SK-MEL-5 (cell line): ENCODE results near the gene NT5DC4. TPM values are rescaled to one million over a fixed set of nuclear protein-coding genes. Genes with fewer than 3 reads are reported as not detected.

Source experiments
- DNase-seq: peaks from one replicate; pipeline ENCODE4 v3.0.0-alpha.2; 2016; ENCODE audit warnings: low read depth, low spot score
- in situ Hi-C: cut with HindIII; loops from 2 replicates; pipeline ENCODE4 v1.10.0; 2016; ENCODE audit warnings: low sequenced_read_pairs, high pct_unique_total_duplicates, low pct_unique_long_range_greater_than_20kb
- total RNA-seq: library from RNA; depleted of rRNA; stranded (reverse); fragments of >200 nt; shearing (Covaris generic); gene quantifications from 2 replicates; pipeline ENCODE4 v1.2.3, GENCODE V29; 2014

NT5DC4 gene
- total RNA-seq, 1 experiment from 2014 or later = not detected

DNA sequence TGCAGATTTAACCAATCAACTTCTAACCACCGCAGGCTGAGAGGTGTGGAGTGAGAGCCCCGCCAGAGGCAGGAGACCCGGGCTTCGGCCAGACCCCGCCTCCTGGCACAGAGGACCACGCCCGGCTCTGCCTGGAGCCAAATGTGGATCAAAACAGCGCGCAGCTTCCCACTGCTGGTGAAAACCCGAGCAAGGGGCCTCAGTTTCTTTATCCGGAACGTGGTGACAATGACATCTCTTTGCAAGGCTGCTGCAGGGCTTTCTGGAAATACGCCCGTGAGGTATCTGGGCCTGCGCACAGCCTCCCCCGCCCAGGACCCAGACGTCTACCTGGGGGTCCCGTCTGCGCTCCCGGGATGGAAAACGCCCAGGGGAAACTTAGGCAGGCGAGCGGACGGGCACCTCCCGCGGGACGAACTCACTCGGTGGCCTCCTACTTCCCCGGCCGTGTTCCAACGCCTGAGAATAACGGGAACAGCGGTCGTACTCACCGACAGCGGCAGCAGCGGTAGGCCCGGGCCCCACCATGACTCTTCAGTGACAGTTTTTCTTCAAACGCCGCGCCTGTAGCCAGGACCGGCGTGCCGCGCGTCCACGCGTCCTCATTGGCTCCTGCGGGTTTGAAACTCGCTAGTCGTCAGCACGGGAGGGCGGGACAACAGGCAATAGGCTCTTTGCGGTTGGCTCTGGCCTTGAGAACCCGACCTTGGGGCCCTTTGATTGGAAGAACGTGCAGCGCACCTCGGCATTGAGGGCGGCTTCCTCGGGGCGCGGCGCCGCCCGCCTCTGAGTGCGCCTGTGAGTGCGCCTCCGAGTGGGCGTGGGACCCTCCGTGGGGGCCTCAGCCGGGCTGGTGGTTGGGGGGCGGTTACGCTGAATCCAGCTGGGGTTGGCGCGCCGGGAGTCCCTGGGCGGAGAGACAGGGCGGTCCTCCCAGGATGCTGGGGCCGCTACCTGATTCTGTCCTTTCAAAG, 43.5 kb downstream of the NT5DC4 start, which contains the start of gene CKAP2L:
Gene CKAP2L (minus strand): TSS at position 539 of the 974 bp plus-strand sequence. CDS start 11 bp downstream, at position 528.
- in situ Hi-C loops = loop anchor here (25.0 kb wide), 1 partner anchor 123 kb away; no protein-coding TSS in a partner anchor
- DNase-seq = peak; percentile 97

DNA sequence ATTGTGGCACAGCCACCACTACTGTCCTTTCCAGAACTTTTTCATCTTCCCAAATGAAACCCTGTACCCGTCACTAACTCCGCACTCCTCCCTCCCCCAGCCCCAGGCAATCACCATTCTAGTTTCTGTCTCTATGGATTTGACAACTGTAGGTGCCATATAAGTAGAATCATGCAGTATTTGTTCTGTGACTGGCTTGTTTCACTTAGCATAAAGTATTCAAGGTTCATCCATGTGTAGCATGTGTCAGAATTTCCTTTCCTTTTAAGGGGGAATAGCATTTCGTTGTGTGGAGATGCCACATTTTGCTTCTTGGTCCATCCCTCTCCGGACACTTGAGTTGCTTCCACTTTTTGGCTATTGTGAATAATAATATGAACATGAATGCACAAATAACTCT, 44.4 kb downstream of the NT5DC4 start:
- no peak for DNase-seq
- in situ Hi-C loops = loop anchor here (25.0 kb wide), 1 partner anchor 122 kb away; no protein-coding TSS in a partner anchor

DNA sequence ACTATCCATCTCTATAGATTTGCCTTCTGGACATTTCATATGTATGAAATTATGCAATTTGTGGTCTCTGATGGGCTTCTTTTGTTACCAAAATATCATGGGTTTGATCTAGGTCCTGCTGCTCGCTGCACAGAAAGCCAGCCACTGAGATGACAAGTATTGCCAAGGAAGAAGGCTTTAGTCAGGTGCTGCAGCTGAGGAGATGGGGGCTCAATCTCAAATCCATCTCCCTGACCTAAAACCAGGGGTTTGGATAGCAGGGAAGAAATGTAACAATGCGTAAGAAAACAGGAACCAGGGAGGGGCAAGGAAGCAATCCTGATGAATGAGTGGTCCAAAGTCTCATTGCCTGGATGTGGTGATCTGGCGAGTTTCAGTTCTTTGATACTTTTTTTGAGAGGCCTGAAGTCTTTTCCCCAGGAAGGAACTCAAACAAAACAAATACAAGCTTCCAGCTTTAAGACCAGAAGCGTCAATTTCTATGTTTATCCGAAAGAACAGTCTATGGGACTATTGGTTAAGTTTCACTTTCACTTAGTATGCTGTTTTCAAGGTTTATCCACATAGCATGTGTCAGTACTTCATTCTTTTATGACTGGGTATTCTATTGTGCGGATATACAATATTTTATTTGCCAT, 47.0 kb downstream of the NT5DC4 start:
- in situ Hi-C loops = loop anchor here (25.0 kb wide), 1 partner anchor 119 kb away; no protein-coding TSS in a partner anchor
- no peak for DNase-seq

DNA sequence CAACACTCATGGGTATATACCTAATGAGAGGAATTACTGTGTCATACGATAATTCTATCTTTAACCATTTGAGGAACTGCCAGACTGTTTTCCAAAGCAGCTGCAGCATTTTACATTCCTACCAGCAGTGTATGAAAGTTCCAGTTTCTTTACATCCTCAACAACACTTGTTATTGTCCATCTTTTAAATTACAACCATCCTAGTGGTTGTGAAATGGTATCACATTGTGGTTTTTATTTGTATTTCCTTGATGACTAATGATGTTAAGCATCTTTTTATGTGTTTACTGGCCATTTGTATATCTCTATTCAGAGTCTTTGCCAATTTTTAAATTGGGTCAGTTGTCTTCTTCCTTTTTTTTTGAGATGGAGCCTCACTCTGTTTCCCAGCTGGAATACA, 47.6 kb downstream of the NT5DC4 start:
- DNase-seq = peak; percentile 19
- in situ Hi-C loops = loop anchor here (25.0 kb wide), 1 partner anchor 119 kb away; no protein-coding TSS in a partner anchor

- in situ Hi-C loops = loop anchor here (25.0 kb wide), 1 partner anchor 115 kb away; no protein-coding TSS in a partner anchor
- DNase-seq = no peak
Measured at GRCh38 chr2:112772322-112772721, 51.5 kb downstream of the NT5DC4 start.

GRCh38 chr2:112772911-112773475, 52.2 kb downstream of the NT5DC4 start:
- in situ Hi-C loops = loop anchor here (25.0 kb wide), 1 partner anchor 114 kb away; no protein-coding TSS in a partner anchor
- no peak for DNase-seq

DNA sequence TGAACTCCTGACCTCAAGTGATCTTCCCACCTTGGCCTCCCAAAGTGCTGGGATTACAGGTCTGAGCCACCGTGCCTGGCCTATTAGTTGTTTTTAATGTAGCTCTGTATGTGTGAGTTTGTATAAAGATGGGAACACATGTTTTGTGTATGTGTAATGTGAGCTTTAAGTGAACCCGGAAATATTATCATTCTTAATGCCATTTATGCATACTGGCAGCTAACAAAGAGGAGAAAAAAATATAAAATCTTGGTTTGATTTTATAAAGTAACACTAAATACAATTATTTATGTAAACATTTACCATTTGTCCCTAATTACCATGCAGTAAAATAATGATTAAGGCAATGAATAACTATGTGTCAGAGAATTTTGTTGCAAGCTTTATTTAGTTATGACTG, 52.7 kb downstream of the NT5DC4 start:
- in situ Hi-C loops = loop anchor here (25.0 kb wide), 1 partner anchor 114 kb away; no protein-coding TSS in a partner anchor

DNA sequence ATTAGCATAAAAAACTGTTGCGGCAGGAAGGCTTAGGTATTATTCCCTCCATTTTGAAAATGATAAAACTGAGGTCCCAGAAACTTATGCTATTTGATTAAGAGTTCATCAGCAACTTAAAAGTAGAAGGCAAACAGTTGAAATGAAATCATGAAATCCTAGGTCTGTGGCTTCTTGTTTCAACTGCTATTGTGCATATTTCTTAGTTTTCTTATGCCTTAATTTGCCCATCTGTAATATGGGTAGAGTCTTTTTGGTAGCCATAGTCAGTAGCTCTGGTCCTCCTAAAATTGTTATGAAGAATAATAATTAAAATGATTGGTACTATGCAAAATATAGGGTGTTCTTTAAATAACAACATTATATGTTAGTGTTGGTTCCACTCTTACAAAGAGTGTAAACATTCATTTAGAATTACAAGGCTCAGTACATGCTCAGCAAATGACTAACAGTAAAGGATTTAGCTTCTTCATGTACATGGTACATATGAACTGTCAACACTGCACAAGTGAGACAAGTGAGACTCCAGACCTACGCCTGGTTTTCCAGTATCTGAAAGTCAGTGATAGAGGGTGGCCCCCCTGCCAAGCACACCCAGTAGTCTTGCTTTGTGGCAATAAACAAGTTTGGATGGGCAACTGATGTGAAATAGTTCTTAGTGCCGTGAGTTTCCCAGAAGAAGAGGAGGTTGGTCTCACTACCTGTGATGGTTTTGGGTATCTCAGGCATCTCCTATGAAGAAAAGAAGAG, 53.9 kb downstream of the NT5DC4 start:
- DNase-seq = no peak
- in situ Hi-C loops = loop anchor here (25.0 kb wide), 1 partner anchor 113 kb away; no protein-coding TSS in a partner anchor

More for the DNA sequence above, 52.7 kb downstream of the NT5DC4 start:
- no peak for DNase-seq

GRCh38 chr2:112776113-112776512, 55.3 kb downstream of the NT5DC4 start:
- DNase-seq = no peak
- in situ Hi-C loops = no loop called here

- in situ Hi-C loops = no loop called here
Measured at GRCh38 chr2:112777036-112777435, 56.2 kb downstream of the NT5DC4 start.

GRCh38 chr2:112779598-112779997, 58.8 kb downstream of the NT5DC4 start:
- DNase-seq = no peak
- in situ Hi-C loops = no loop called here

More at GRCh38 chr2:112777036-112777435, 56.2 kb downstream of the NT5DC4 start:
- DNase-seq = no peak

DNA sequence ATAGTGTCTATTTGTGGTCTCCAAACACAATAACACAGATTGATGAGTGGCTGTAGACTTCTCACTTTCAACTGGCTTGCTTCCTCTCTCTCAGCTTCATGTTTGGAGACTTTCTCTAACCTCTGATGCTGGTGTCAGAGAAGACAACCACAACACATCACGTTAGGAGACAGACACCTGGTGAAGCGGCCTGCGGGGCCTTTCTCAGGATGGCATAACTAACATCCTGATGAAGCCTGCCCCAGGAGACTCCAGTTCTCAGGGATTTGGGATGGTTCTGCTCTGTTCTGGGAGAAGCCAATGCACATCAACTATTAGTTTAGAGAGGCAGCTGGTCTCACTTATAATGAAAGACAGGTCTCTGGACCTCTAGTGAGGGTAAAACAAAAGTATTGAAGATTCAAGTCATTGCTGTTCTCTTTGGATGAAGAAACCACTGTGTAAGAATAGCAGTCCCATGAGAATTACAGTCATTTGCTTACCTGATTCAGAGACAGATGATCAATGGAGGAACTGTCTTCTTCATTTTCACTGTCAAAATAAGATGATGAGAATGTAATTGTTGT, 61.5 kb downstream of the NT5DC4 start:
- DNase-seq = no peak
- in situ Hi-C loops = no loop called here

- in situ Hi-C loops = no loop called here
- DNase-seq = no peak
Measured at GRCh38 chr2:112783187-112783714, 62.4 kb downstream of the NT5DC4 start.

DNA sequence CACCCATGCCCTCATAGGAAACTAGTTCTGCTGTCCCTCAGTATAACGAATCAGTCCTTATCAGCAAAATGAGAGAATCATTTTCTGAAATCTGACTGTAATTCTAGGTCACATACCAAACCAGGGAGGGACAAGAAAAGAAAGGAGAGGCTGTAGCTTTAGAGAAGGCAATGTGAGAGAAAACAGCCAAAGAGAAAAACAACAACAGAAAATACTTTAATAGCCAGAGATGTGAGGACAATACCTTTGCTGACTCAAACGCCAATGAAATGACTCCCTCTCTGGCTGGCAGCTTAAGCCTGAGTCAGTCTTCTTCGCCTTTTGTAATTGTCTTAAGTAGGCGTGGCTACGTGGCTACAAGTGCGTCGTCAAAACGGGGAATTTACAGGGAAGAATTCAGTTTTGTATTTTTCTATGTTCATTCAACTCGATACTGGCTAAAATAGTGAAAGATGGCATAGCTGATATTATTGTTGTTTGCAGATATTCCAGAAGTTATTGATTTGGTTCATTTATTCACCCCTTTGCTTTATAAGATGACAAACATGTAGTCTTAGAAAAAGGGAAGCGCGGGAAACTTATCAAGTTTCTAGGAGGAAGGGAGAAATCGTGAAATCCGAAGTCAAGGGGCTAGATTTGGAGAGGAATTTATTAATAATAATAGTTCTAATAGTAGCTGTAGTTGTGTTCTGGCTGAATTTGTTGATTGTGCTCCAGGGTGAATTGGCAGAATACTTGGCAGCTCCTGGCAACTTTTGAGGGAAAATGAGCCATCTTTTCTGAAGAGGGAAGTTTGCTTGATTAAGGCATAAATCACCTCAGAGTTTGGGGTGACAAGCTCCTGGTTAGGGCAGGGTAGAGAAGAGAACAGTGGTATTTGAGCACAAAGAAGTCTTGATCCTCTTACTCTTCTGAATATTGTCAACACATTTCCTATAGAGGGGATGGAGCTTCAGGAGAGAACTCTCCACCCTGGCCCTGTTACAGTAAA, 63.7 kb downstream of the NT5DC4 start, which contains the start of gene IL1A:
Gene IL1A (minus strand): TSS at position 295 of the 991 bp plus-strand sequence. CDS start 723 bp downstream, outside the sequence.
- no peak for DNase-seq
- in situ Hi-C loops = no loop called here

GRCh38 chr2:112787294-112787693, 66.5 kb downstream of the NT5DC4 start:
- in situ Hi-C loops = no loop called here
- no peak for DNase-seq
